ENCODE results near the gene MAPK10. TPM values are rescaled to one million over a fixed set of nuclear protein-coding genes. Genes with fewer than 3 reads are reported as not detected.

Gene MAPK10
- polyA plus RNA-seq, 1 donor (not counting 4 experiments of a cell fraction or from before 2014, with no cell fraction given), result 8.2 TPM

DNA sequence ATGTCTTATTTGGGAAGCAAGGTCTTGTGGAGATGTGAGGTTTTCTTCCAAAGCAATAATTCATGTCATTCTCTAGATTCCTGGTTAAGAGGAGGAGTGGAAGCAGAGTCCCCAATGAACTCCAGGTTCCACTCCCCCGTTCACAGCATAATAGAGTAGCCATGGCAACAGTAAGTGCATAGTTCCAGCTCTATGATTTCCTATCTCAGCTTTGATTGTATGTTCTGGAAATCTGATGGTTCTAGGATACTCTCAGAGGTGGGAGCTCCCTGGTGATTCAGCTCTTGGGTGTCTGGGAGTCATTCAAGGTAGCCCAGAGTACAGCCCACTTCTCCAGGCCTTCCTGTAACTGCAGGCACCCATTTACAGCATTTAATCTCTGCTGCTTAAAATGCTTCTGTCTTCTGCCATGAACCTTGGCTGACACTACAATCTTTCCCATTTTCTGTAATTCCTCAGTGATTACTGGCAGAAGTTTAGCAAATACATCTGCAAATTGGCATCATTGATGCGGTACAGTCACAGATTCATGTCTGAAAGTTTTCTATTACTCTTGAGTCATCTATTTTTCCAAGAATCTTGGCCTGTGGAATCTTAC lies 242.0 kb downstream of the MAPK10 start:
- Histone ChIP-seq H3K4me1 (ENCODE audit: control insufficient read depth, extremely low read depth, insufficient read depth, low read length) (no peaks in the 10 kb centered on the region), H3K4me2 (ENCODE audit: control insufficient read depth, extremely low read depth, insufficient read depth, low read depth, low read length) (no peak overlapping the region), H3K36me3 (ENCODE audit: control insufficient read depth in 2 of 2, extremely low read depth in 1 of 2, insufficient read depth in 2 of 2, low read length in 2 of 2) (no peaks in the 10 kb centered on the region), H3K4me3 (ENCODE audit: control insufficient read depth in 2 of 3, extremely low read depth in 1 of 3, insufficient read depth in 2 of 3, low read depth in 1 of 3, low read length in 3 of 3) (no peak overlapping the region), H3K9me1 (ENCODE audit: control insufficient read depth, extremely low read depth, insufficient read depth, low read length) (no peaks in the 10 kb centered on the region), H3K9ac (ENCODE audit: control insufficient read depth, extremely low read depth, insufficient read depth, low read length) (no peak overlapping the region), H3K79me2 (ENCODE audit: control insufficient read depth, insufficient read depth, low read length) (no peaks in the 10 kb centered on the region), H3K9me3 (ENCODE audit: control insufficient read depth, low read depth, low read length) (no peaks in the 10 kb centered on the region), H3K27me3 (ENCODE audit: control insufficient read depth, extremely low read depth, insufficient read depth, low read length) (no peaks in the 10 kb centered on the region), H3K27ac (ENCODE audit: control insufficient read depth, insufficient read depth, low read length) (no peak overlapping the region), H2AFZ (ENCODE audit: control insufficient read depth, low read length) (no peak overlapping the region), H4K20me1 (ENCODE audit: control insufficient read depth, extremely low read depth, insufficient read depth, low read length) (no peaks in the 10 kb centered on the region)
- dilution Hi-C loops (cut with MboI; ENCODE audit: extremely low pct_ligation_motif_present, low sequenced_read_pairs), result no loop called here
- no peak for DNase-seq (ENCODE audit: low read depth, low spot score)
- TF ChIP-seq, protein P1, sequence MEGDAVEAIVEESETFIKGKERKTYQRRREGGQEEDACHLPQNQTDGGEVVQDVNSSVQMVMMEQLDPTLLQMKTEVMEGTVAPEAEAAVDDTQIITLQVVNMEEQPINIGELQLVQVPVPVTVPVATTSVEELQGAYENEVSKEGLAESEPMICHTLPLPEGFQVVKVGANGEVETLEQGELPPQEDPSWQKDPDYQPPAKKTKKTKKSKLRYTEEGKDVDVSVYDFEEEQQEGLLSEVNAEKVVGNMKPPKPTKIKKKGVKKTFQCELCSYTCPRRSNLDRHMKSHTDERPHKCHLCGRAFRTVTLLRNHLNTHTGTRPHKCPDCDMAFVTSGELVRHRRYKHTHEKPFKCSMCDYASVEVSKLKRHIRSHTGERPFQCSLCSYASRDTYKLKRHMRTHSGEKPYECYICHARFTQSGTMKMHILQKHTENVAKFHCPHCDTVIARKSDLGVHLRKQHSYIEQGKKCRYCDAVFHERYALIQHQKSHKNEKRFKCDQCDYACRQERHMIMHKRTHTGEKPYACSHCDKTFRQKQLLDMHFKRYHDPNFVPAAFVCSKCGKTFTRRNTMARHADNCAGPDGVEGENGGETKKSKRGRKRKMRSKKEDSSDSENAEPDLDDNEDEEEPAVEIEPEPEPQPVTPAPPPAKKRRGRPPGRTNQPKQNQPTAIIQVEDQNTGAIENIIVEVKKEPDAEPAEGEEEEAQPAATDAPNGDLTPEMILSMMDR (optimal IDR thresholded peaks at IDR 0.05 in 1 of 3, IDR thresholded peaks at IDR 0.05 in 1 of 3, conservative IDR thresholded peaks at IDR 0.05 in 1 of 3; ENCODE audit: extremely low read depth in 1 of 3, insufficient read depth in 2 of 3, low read length in 3 of 3), result no peak
- TF ChIP-seq EZH2 (IDR thresholded peaks at IDR 0.05; ENCODE audit: low read length), result no peak
- no peak for FAIRE-seq

DNA sequence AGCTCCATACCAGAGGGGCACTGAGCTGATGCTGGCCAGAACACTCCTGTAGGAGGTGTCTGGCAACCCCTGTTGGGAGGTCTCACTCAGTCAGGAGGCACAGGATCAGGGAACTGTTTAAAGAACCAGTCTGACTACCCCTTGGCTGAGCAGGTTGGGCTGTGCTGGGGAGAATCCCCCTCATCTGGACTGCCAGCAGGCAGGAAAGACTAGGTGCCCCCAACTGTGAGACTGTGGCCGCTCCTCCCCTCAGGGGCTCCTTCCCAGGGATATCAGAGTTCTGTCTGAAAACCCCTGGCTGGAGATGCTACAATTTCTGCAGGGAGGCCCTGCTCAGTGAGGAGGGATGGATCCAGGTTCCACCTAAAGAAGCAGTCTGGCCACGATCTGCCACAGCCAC lies 245.3 kb downstream of the MAPK10 start:
- H3K4me2 ChIP-seq (ENCODE audit: control insufficient read depth, extremely low read depth, insufficient read depth, low read depth, low read length), result no peak overlapping the region
- no peaks in the 10 kb centered on the region for H3K9me3 ChIP-seq (ENCODE audit: control insufficient read depth, low read depth, low read length)
- H3K4me1 ChIP-seq (ENCODE audit: control insufficient read depth, extremely low read depth, insufficient read depth, low read length), result no peaks in the 10 kb centered on the region
- no peak overlapping the region for H2AFZ ChIP-seq (ENCODE audit: control insufficient read depth, low read length)
- no peak overlapping the region for H3K27ac ChIP-seq (ENCODE audit: control insufficient read depth, insufficient read depth, low read length)
- FAIRE-seq (no peak), DNase-seq (ENCODE audit: low read depth, low spot score) (no peak)
- H3K36me3 ChIP-seq (ENCODE audit: control insufficient read depth in 2 of 2, extremely low read depth in 1 of 2, insufficient read depth in 2 of 2, low read length in 2 of 2), result no peaks in the 10 kb centered on the region
- dilution Hi-C loops (cut with MboI; ENCODE audit: extremely low pct_ligation_motif_present, low sequenced_read_pairs), result no loop called here
- H3K4me3 ChIP-seq (ENCODE audit: control insufficient read depth in 2 of 3, extremely low read depth in 1 of 3, insufficient read depth in 2 of 3, low read depth in 1 of 3, low read length in 3 of 3), result no peak overlapping the region
- H3K27me3 ChIP-seq (ENCODE audit: control insufficient read depth, extremely low read depth, insufficient read depth, low read length), result no peaks in the 10 kb centered on the region
- no peak overlapping the region for H3K9ac ChIP-seq (ENCODE audit: control insufficient read depth, extremely low read depth, insufficient read depth, low read length)
- H3K79me2 ChIP-seq (ENCODE audit: control insufficient read depth, insufficient read depth, low read length), result no peaks in the 10 kb centered on the region
- H3K9me1 ChIP-seq (ENCODE audit: control insufficient read depth, extremely low read depth, insufficient read depth, low read length), result no peaks in the 10 kb centered on the region
- H4K20me1 ChIP-seq (ENCODE audit: control insufficient read depth, extremely low read depth, insufficient read depth, low read length), result no peaks in the 10 kb centered on the region
- no peak for TF ChIP-seq EZH2 (IDR thresholded peaks at IDR 0.05; ENCODE audit: low read length)
- TF ChIP-seq, protein P1 (optimal IDR thresholded peaks at IDR 0.05 in 1 of 3, IDR thresholded peaks at IDR 0.05 in 1 of 3, conservative IDR thresholded peaks at IDR 0.05 in 1 of 3; ENCODE audit: extremely low read depth in 1 of 3, insufficient read depth in 2 of 3, low read length in 3 of 3), result no peak

Data from keratinocyte (primary cell).